NCI-H526 treated with DMSO at 0.1 percent for 48 hours (cell line): Measurements from ENCODE around the gene REPS2.
A peak's percentile ranks its signal among the peaks of the same experiment; 100 is the strongest.

Source experiments
- DNase-seq: peaks from one replicate; lab custom pipeline; 2025; lab: John Stamatoyannopoulos, UW

Gene REPS2

DNA sequence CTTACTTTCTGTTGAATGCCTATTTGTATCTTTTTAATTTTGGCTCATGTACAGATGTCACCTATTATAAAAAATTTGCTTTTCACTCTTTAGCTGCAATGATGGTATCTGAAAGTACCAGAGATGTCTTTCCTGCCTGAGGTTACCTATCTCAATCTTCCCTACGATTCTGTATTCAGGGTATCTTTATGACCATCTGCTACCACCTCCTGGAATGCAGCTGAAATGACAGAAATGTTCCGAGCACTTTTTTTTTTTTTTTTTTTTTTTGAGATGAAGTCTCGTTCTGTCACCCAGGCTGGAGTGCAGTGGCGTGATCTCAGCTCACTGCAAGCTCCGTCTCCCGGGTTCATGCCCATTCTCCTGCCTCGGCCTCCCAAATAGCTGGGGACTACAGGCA is 136.4 kb downstream of the REPS2 start:
- DNase-seq = peak; percentile 51

GRCh38 chrX:17086317-17086716 is 139.9 kb downstream of the REPS2 start:
- DNase-seq = no peak

GRCh38 chrX:17095161-17095560 is 148.7 kb downstream of the REPS2 start:
- no peak for DNase-seq

DNA sequence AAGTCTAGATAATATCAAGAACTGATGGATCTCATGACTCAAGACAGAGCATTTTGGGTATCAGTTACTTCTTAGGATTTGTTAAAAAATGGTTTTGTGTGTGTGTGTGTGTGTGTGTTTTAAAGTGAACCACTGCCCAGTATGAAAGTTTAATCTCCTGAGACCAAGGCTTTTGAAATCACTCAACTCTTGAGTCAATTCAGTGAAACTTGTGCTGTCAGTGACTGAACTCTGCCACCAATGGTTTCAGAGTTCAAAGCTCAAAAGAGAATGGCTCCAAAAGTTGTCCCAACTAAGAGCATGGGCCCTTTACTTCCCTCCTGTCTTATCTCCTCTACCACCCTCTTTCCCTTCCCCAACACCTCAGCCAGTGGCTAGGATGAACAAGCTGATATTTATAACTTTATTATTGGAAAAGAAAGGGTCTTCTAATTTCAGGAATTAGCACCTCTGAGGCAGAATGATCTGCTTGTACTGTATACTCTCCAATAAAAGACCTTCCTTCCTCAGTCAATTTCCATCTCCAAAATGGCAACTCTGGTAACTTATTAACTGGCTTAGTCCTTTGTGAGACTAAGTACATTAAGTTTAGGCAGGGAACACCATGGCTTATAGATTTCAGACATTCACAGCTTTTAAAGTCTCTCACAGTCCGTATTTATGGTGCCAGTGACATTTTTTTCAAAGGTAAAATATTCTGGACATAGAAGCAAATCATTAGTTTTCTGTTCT is 152.2 kb downstream of the REPS2 start:
- DNase-seq = no peak

GRCh38 chrX:17104433-17104832 is 158.0 kb downstream of the REPS2 start:
- peak; percentile 4 for DNase-seq

- no peak for DNase-seq
Measured at GRCh38 chrX:17120816-17121215, 174.4 kb downstream of the REPS2 start.

DNA sequence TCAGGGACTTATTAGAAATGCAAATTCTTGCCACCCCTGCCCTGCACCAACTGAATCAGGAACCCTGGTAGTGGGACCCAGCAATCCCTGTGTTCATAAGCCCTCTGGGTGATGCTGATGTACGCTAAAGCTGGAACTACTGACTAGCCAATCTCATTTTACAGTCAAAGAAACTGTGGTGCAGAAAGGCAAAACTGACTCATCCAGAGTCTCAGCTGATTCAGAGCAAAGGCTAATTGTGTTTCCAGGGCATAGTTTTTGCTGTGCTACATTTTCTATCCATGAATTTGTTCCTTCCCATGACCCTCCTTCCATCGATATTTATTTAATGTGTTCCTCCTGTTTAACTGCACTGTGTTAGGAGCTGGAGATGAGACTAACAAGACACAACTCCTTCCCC is 207.5 kb downstream of the REPS2 start:
- DNase-seq = no peak

GRCh38 chrX:17160975-17161374 is 214.5 kb downstream of the REPS2 start:
- no peak for DNase-seq

GRCh38 chrX:17161991-17162390 is 215.5 kb downstream of the REPS2 start:
- no peak for DNase-seq

- DNase-seq = no peak
Measured at GRCh38 chrX:17164079-17164478, 217.6 kb downstream of the REPS2 start.

DNA sequence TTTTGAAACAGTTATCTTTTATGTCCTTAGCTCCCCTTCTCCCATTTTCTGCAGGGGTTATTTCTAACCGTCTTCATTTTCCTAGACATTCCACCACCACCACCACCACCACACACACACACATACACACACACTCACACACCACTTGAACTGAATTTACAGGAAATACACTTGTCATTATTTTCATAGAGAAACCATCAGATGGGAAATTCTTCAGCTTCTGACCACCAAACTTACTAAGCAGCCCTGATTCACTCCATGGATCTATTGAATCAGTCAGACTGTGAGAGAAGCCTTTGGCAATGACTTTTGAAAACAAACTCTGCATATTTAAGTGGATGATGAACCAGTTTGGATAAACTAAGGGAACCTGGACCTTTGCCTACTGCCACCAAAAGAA is 218.5 kb downstream of the REPS2 start:
- no peak for DNase-seq

DNA sequence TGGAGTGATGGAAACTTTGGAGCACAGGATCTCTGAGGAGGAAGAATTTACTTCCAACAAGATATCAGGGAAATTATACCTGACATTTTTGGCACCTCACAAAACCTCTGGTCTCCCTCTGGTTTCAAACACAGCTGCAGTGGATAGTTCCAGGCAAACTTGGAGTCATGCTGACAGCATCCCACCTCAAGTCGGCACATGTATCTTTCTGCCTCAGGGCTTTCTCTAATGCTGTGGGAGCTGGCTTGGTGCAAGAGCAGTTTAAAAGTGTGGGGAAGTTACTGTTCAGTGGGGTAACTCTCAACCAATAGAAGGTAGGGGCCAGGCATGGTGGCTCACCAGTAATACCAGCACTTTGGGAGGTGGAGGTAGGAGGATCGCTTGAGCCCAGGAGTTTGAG is 221.5 kb downstream of the REPS2 start:
- no peak for DNase-seq

DNA sequence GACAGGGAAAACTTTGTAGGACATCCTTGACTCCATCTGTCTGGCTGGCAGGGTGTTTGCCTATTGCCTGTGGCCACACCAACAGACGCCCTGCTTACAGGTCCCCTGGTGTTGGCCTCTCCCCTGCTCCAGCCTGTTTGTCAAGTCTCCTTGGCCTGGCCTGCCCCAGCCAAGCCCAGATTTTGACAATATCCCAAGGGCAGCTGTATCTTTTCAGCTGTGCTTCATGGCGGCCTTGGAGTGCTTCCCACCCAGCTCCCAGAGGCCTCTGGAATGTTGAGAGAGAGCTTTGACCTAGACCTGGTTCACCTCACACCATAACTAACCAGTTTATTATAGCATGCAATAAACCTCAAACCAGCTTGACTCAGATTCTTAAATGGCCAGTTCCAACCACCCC is 224.5 kb downstream of the REPS2 start:
- DNase-seq = no peak

DNA sequence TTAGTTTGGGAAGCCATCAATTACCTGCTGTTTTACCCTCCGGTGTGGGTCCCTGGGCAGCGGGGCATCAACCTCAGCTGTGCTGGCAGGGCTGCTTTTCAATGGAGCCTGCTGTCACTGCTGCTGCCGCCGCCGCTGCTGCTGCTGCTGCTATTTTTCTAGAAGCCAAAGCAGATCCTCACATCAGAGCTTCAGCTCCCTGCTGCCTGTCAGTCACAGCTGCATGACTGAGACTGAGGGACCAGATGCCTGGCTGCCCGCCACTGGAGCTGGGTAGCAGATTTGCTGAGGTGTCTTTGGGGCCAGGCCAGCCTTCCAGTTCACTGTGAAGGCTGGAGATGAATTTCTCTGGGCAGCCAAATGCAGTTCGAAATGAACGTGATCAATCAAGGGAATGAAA is 228.2 kb downstream of the REPS2 start:
- no peak for DNase-seq

DNA sequence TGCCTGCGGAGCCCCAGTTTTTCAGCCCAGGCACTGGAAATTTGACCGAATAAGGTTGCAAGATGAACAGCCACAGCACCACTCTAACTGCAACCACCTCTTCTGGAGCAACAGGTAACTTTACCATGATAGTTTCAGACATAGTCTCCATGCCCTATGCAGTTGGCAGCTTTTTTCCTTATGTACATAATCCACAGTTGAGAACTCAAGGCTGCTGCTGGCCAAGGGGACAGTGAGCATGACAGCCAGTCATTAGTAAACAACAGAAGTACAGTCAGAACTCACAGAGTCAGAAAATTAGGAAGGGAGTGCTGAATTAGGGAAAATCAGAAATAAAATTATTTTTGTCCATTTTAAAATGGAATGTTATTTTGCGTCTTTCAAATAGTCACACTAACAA is 235.9 kb downstream of the REPS2 start:
- DNase-seq = no peak

- no peak for DNase-seq
Measured at GRCh38 chrX:17183566-17183965, 237.1 kb downstream of the REPS2 start.

GRCh38 chrX:17185431-17185830 is 239.0 kb downstream of the REPS2 start:
- DNase-seq = no peak

GRCh38 chrX:17187136-17187756 is 240.8 kb downstream of the REPS2 start:
- no peak for DNase-seq

- DNase-seq = no peak
Measured at GRCh38 chrX:17192106-17192505, 245.6 kb downstream of the REPS2 start.
